K562 (cell line): Measurements from ENCODE around the gene MGST3. TPM values are rescaled to one million over a fixed set of nuclear protein-coding genes. Genes with fewer than 3 reads are reported as not detected.

Experiments used
- ATAC-seq: fragments of 200-7000 bp; cut with Tn5 transposase; 3 replicates; pipeline ENCODE4 v1.9.1; 2020; ENCODE audit warnings: moderate library complexity
- BruUV-seq: library from RNA; stranded (reverse); fragments of 400-500 nt; replicated peaks from 2 replicates; lab custom pipeline; 2021; lab: Mats Ljungman, UMichigan
- CTCF ChIA-PET: fragments of 300-600 bp; formaldehyde crosslinking; extraction: SDS; loops from one replicate; lab custom pipeline; 2021; ENCODE audit warnings: low intra/inter-chr PET ratio; lab: Yijun Ruan, JAX
- POLR2A ChIA-PET: fragments of 300-600, 350-650 bp; sonication (Branson Sonifier 250); formaldehyde crosslinking; extraction: SDS; loops from one replicate; lab custom pipeline; 2021; ENCODE audit warnings: antibody characterized with exemption, inconsistent platforms; lab: Yijun Ruan, JAX
- DNase-seq, 4 experiments: peaks; one replicate each; pipeline versions ENCODE4 v3.0.0 to v3.0.0-alpha.2; 2011 to 2018; ENCODE audit warnings: low spot score in 3 of 4, mixed read lengths in 3 of 4; ENCODE audit errors: extremely low read depth in 1 of 4
- FAIRE-seq: peaks from 2 replicates; lab custom pipeline; 2011; peaks lifted over from hg19 to GRCh38; lab: Jason Lieb, UNC
- H2AFZ ChIP-seq: 2 replicates; pipeline ENCODE4 v1.6.0; 2011; ENCODE audit warnings: low read depth, low read length, control low read depth, inconsistent platforms
- H3K27ac ChIP-seq: fragments of 200-600 bp; 3 replicates; pipeline ENCODE4 v1.8.0; 2011; ENCODE audit warnings: low read depth, mild to moderate bottlenecking, control low read depth, inconsistent platforms, low read length, moderate library complexity, mixed read lengths; ENCODE audit errors: extremely low read depth
- H3K27me3 ChIP-seq, 2 experiments: fragments of 300-600 bp in 1 of 2; 2 replicates in 1 of 2; 3 replicates in 1 of 2; pipeline versions ENCODE4 v1.6.0 to v1.8.0; 2011; ENCODE audit warnings: inconsistent platforms in 2 of 2, low read length in 2 of 2, mild to moderate bottlenecking in 1 of 2, mixed read lengths in 1 of 2, moderate library complexity in 1 of 2; ENCODE audit not compliant: control insufficient read depth in 2 of 2, insufficient read depth in 2 of 2
- H3K36me3 ChIP-seq: fragments of 300-600 bp; 3 replicates; pipeline ENCODE4 v1.8.0; 2011; ENCODE audit warnings: mild to moderate bottlenecking, low read length, inconsistent platforms; ENCODE audit not compliant: control insufficient read depth, insufficient read depth
- H3K4me1 ChIP-seq, 2 experiments: fragments of 200-600 bp in 1 of 2; replicated peaks in 1 of 2; 2 replicates in 1 of 2; 3 replicates in 1 of 2; pipeline versions ENCODE4 v1.5.1 to v1.8.0; 2011; ENCODE audit warnings: inconsistent platforms in 2 of 2, low read length in 2 of 2, mild to moderate bottlenecking in 1 of 2, mixed read lengths in 1 of 2, moderate library complexity in 1 of 2; ENCODE audit not compliant: control insufficient read depth in 2 of 2, insufficient read depth in 2 of 2
- H3K4me2 ChIP-seq: 2 replicates; pipeline ENCODE4 v1.6.1; 2011; ENCODE audit warnings: low read length, control low read depth, inconsistent platforms, mixed read lengths; ENCODE audit not compliant: insufficient read depth
- H3K4me3 ChIP-seq: fragments of 200-600 bp; sonication (generic), shearing (Covaris generic); 2 replicates; pipeline ENCODE4 v1.5.1; 2016; ENCODE audit warnings: control low read depth, inconsistent platforms
- H3K79me2 ChIP-seq: fragments of 200-600 bp; 3 replicates; pipeline ENCODE4 v1.8.0; 2011; ENCODE audit warnings: low read length, inconsistent platforms; ENCODE audit not compliant: control insufficient read depth, insufficient read depth
- H3K9ac ChIP-seq, 2 experiments: 2 replicates each; pipeline versions ENCODE4 v1.6.0 to v1.6.1; 2011; ENCODE audit warnings: low read depth in 2 of 2, low read length in 2 of 2, control low read depth in 1 of 2, inconsistent platforms in 1 of 2, mild to moderate bottlenecking in 1 of 2, mixed read lengths in 1 of 2; ENCODE audit not compliant: insufficient read depth in 1 of 2
- H3K9me1 ChIP-seq: one replicate; pipeline ENCODE4 v1.6.0; 2011; ENCODE audit warnings: inconsistent platforms, mild to moderate bottlenecking, low read length, moderate library complexity; ENCODE audit not compliant: control insufficient read depth, insufficient read depth
- H3K9me3 ChIP-seq: replicated peaks from 2 replicates; pipeline ENCODE4 v1.5.1; 2011; ENCODE audit warnings: low read depth, low read length, inconsistent platforms; ENCODE audit not compliant: control insufficient read depth, insufficient read depth
- H4K20me1 ChIP-seq: replicated peaks from 2 replicates; pipeline ENCODE4 v1.6.1; 2011; ENCODE audit warnings: low read length, inconsistent platforms, mixed read lengths; ENCODE audit not compliant: control insufficient read depth, insufficient read depth
- CGGBP1 ChIP-seq: fragments of 250-450 bp; sonication (Bioruptor Pico); IDR thresholded peaks from 2 replicates; pipeline ENCODE4 v1.9.0; 2021; ENCODE audit warnings: mild to moderate bottlenecking
- HDAC3 ChIP-seq: fragments of 450-650 bp; IDR thresholded peaks from 2 replicates; pipeline ENCODE4 v1.6.1; 2018; ENCODE audit warnings: borderline replicate concordance, mild to moderate bottlenecking, moderate library complexity; ENCODE audit not compliant: partially characterized antibody
- KDM4B ChIP-seq, 2 experiments: fragments of 450-650 bp in 1 of 2; sonication (generic) in 1 of 2; IDR thresholded peaks; 2 replicates each; pipeline ENCODE4 v1.6.1; 2016 to 2017; ENCODE audit warnings: borderline replicate concordance in 2 of 2, antibody characterized with exemption in 1 of 2, low read depth in 1 of 2, mild to moderate bottlenecking in 1 of 2
- MXI1 ChIP-seq: IDR thresholded peaks from 2 replicates; pipeline ENCODE4 v1.6.1; 2011; ENCODE audit warnings: low read depth, mild to moderate bottlenecking, improper control_type of control experiment, low read length
- SETDB1 ChIP-seq: IDR thresholded peaks from one replicate; pipeline ENCODE4 v1.6.1; 2012; ENCODE audit warnings: low read length, control low read depth, inconsistent platforms
- STAT5B ChIP-seq: fragments of 250-450 bp; sonication (Bioruptor Pico); IDR thresholded peaks from 2 replicates; pipeline ENCODE4 v1.8.0; 2021; ENCODE audit warnings: mild to moderate bottlenecking, inconsistent platforms
- TCF7L2 ChIP-seq: fragments of 150-350 bp; IDR thresholded peaks from 2 replicates; pipeline ENCODE4 v1.6.1; 2016; ENCODE audit warnings: low read depth, mild to moderate bottlenecking, low read length, moderate library complexity
- ZBTB49 ChIP-seq: sonication (generic); formaldehyde crosslinking; IDR thresholded peaks from 2 replicates; pipeline ENCODE4 v1.8.0; 2022; ENCODE audit warnings: missing genetic modification reagents, mild to moderate bottlenecking, borderline replicate concordance
- WGBS: fragments of 100-300 bp; shearing (Covaris generic); methylation state at CpG from one replicate; pipeline ENCODE4 v1.1.6; 2016; ENCODE audit warnings: low coverage, mixed read lengths; ENCODE audit not compliant: insufficient coverage; ENCODE audit errors: missing lambda C conversion rate; 5-methylcytosine and 5-hydroxymethylcytosine counted together
- in situ Hi-C: fragments of 300-500 bp; cut with MboI; formaldehyde crosslinking; loops from 4 replicates; pipeline ENCODE4 v1.15.0; 2018; ENCODE audit warnings: inconsistent platforms, mixed read lengths
- intact Hi-C: fragments of 100-400 bp; cut with micrococcal nuclease; formaldehyde crosslinking; loops from 2 replicates; pipeline ENCODE4 v1.14.2; 2022
- polyA plus RNA-seq, 8 experiments: library from polyadenylated mRNA; depleted of rRNA in 4 of 8; stranded (reverse) in 5 of 8; unstranded in 3 of 8; fragments of >200 nt; fragmentation: Nextera tagmentation in 2 of 8; fragmentation: Illumina TruSeq in 1 of 8; extraction: Ambion mirVana in 2 of 8; extraction: Trizol in 1 of 8; gene quantifications; 2 replicates each; pipeline versions ENCODE4 v1.2.1 to v1.2.3, GENCODE V29; 2011 to 2014; ENCODE audit warnings: inconsistent platforms in 1 of 8, missing spikeins in 1 of 8
- total RNA-seq, 7 experiments: library from RNA; depleted of rRNA in 6 of 7; stranded (reverse); fragments of >200 nt in 6 of 7; fragmentation: Illumina TruSeq in 2 of 7; extraction: Trizol in 2 of 7; gene quantifications; 2 replicates each; pipeline versions ENCODE4 v1.2.1 to v1.2.3, GENCODE V29; 2011 to 2021; ENCODE audit warnings: low replicate concordance in 1 of 7

MGST3 gene
- total and polyA plus RNA-seq, 9 of the 15 experiments (the other 6 are each of a cell fraction or from before 2014, with no cell fraction given) = 70.7 to 287 (median 105) TPM

GRCh38 chr1:165697881-165698760, 67.1 kb downstream of the MGST3 start, which contains the start of gene ALDH9A1:
TSS of gene ALDH9A1 (minus strand) at chr1:165698562. CDS start at chr1:165698558, 4 bp downstream.
- in situ Hi-C loops = no loop called here
- peaks cover 6 to 7% of the 10 kb centered on the region in 2 experiments for H3K4me1 ChIP-seq
- intact Hi-C loops = loop anchor here (1.0 to 5.0 kb wide), 2 partner anchors 68 to 96 kb away; no protein-coding TSS in a partner anchor
- H2AFZ ChIP-seq = peak within 1 kb of the TSS; percentile 95
- H3K4me3 ChIP-seq = peak within 1 kb of the TSS; percentile 93
- H3K27ac ChIP-seq = peak within 1 kb of the TSS; percentile 82
- no peaks in the 10 kb centered on the region; a peak in 1 of 5 replicates for H3K27me3 ChIP-seq
- 0 out of 3 replicates have a peak, but pooled peaks cover 3% of the 10 kb centered on the region for H3K36me3 ChIP-seq
- H3K9me1 ChIP-seq = no peaks in the 10 kb centered on the region
- peaks cover 29% of the 10 kb centered on the region for H3K79me2 ChIP-seq
- H3K9me3 ChIP-seq = no peaks in the 10 kb centered on the region
- under 1% methylated on average over 58 of the region's 65 CpGs for WGBS
- DNase-seq = peak; percentile 93 to 97 (median 96)
- peak within 1 kb of the TSS; percentile 86 to 95 for H3K9ac ChIP-seq
- FAIRE-seq = peak; percentile 79
- ChIA-PET POLR2A (interaction anchor here (0.6 to 1.9 kb wide), 20 partner anchors 9 to 1533 kb away, joined by 3 to 11 read pairs (median 4); no protein-coding TSS in a partner anchor), CTCF (interaction anchor here (0.6 to 1.5 kb wide), 5 partner anchors 68 to 1989 kb away, joined by 3 to 4 read pairs (median 4); partner anchors contain the start of gene MGST3)
- H3K4me2 ChIP-seq = peak within 1 kb of the TSS; percentile 94
- ATAC-seq = peak; percentile 96
- no TSS peak for BruUV-seq
- H4K20me1 ChIP-seq = no peaks in the 10 kb centered on the region
- TF ChIP-seq TCF7L2 = no peak
- no peak for TF ChIP-seq STAT5B (CRISPR knock-in tag)
- no peak for TF ChIP-seq SETDB1
- no peak for TF ChIP-seq CGGBP1 (CRISPR knock-in tag)
- peak in 1 of 2 experiments; percentile 55; a peak in 1 of 4 replicates for TF ChIP-seq KDM4B (IDR thresholded peaks at IDR 0.05; ENCODE audit: borderline replicate concordance in 2 of 2, low read depth in 1 of 2)
- TF ChIP-seq HDAC3 = no peak
- TF ChIP-seq ZBTB49 (CRISPR knock-in tag) = no peak
- TF ChIP-seq MXI1 = no peak
